GM23338 (cell line): ENCODE results near the gene PPL. TPM values are rescaled to one million over a fixed set of nuclear protein-coding genes. Genes with fewer than 3 reads are reported as not detected.

ENCODE experiments used
- ATAC-seq: fragments of 200-7000 bp; cut with Tn5 transposase; 3 replicates; pipeline ENCODE4 v1.9.1; 2020
- DNase-seq: peaks from one replicate; pipeline ENCODE4 v3.0.0-alpha.2; 2015; ENCODE audit warnings: low spot score
- H2AFZ ChIP-seq: fragments of 200-600 bp; sonication (generic); 2 replicates; pipeline ENCODE4 v1.8.0; 2016; ENCODE audit warnings: antibody characterized with exemption, mild to moderate bottlenecking, moderate library complexity
- H3F3A ChIP-seq: fragments of 200-600 bp; sonication (generic); replicated peaks from 2 replicates; pipeline ENCODE4 v1.8.0; 2017; ENCODE audit warnings: antibody characterized with exemption, mixed run types, low read depth
- H3K27ac ChIP-seq: fragments of 200-600 bp; sonication (generic); 2 replicates; pipeline ENCODE4 v1.6.1; 2016; ENCODE audit warnings: low read depth
- H3K27me3 ChIP-seq: fragments of 200-600 bp; sonication (generic); 2 replicates; pipeline ENCODE4 v1.8.0; 2016; ENCODE audit warnings: mild to moderate bottlenecking, mixed run types, moderate library complexity; ENCODE audit not compliant: insufficient read depth
- H3K36me3 ChIP-seq: fragments of 200-600 bp; sonication (generic); 2 replicates; pipeline ENCODE4 v1.8.0; 2016; ENCODE audit warnings: mild to moderate bottlenecking; ENCODE audit not compliant: insufficient read depth
- H3K4me1 ChIP-seq: fragments of 200-600 bp; sonication (generic); 2 replicates; pipeline ENCODE4 v1.8.0; 2016; ENCODE audit warnings: mild to moderate bottlenecking, moderate library complexity; ENCODE audit not compliant: insufficient read depth
- H3K4me2 ChIP-seq: fragments of 200-600 bp; sonication (generic); 2 replicates; pipeline ENCODE4 v1.7.1; 2017; ENCODE audit warnings: mixed run types
- H3K4me3 ChIP-seq: fragments of 200-600 bp; sonication (generic); 2 replicates; pipeline ENCODE4 v1.6.1; 2016; ENCODE audit warnings: mixed run types
- H3K79me2 ChIP-seq: fragments of 200-600 bp; sonication (generic); replicated peaks from 2 replicates; pipeline ENCODE4 v1.8.0; 2017; ENCODE audit warnings: mild to moderate bottlenecking; ENCODE audit not compliant: insufficient read depth
- H3K9me2 ChIP-seq: fragments of 200-600 bp; sonication (generic); 2 replicates; pipeline ENCODE4 v1.8.0; 2017; ENCODE audit not compliant: insufficient read depth
- H4K20me1 ChIP-seq: fragments of 200-600 bp; sonication (generic); replicated peaks from 2 replicates; pipeline ENCODE4 v1.8.0; 2017; ENCODE audit warnings: mild to moderate bottlenecking; ENCODE audit not compliant: insufficient read depth
- H3K27ac Mint-ChIP-seq: 2 replicates; pipeline ENCODE4 v1.8.0; 2020; ENCODE audit warnings: inconsistent platforms, mild to moderate bottlenecking, moderate library complexity, mixed read lengths
- H3K27me3 Mint-ChIP-seq: 3 replicates; pipeline ENCODE4 v1.8.0; 2022; ENCODE audit warnings: low read depth, mild to moderate bottlenecking, moderate library complexity, mixed read lengths, inconsistent platforms; ENCODE audit not compliant: insufficient read depth, poor library complexity
- H3K36me3 Mint-ChIP-seq: 3 replicates; pipeline ENCODE4 v1.8.0; 2021; ENCODE audit warnings: low read depth, mild to moderate bottlenecking, inconsistent platforms, moderate library complexity, mixed read lengths
- H3K4me1 Mint-ChIP-seq: 3 replicates; pipeline ENCODE4 v1.8.0; 2020; ENCODE audit warnings: mild to moderate bottlenecking, inconsistent platforms, mixed read lengths
- H3K4me3 Mint-ChIP-seq: 3 replicates; pipeline ENCODE4 v1.8.0; 2021; ENCODE audit warnings: moderate library complexity, mild to moderate bottlenecking, inconsistent platforms, mixed read lengths
- H3K9me3 Mint-ChIP-seq: 3 replicates; pipeline ENCODE4 v1.8.0; 2020; ENCODE audit warnings: moderate library complexity, mild to moderate bottlenecking, inconsistent platforms, mixed read lengths
- CREB1 ChIP-seq: fragments of 250-450 bp; sonication (Bioruptor Pico); IDR thresholded peaks from 2 replicates; pipeline ENCODE4 v1.5.0; 2020; ENCODE audit warnings: low read depth, mild to moderate bottlenecking, moderate library complexity
- EZH2 ChIP-seq: fragments of 200-600 bp; sonication (generic); IDR thresholded peaks from one replicate; pipeline ENCODE4 v1.8.0; 2017; ENCODE audit warnings: antibody characterized with exemption, mild to moderate bottlenecking, low read depth; ENCODE audit not compliant: unreplicated experiment
- EZH2phosphoT487 ChIP-seq: fragments of 200-600 bp; sonication (generic); IDR thresholded peaks from one replicate; pipeline ENCODE4 v1.8.1; 2018; ENCODE audit warnings: antibody characterized with exemption; ENCODE audit not compliant: unreplicated experiment
- JUNB ChIP-seq: IDR thresholded peaks from one replicate; pipeline ENCODE4 v1.6.1; 2016; ENCODE audit warnings: antibody characterized with exemption; ENCODE audit not compliant: unreplicated experiment
- NANOG ChIP-seq: IDR thresholded peaks from 2 replicates; pipeline ENCODE4 v1.6.1; 2016; ENCODE audit warnings: antibody characterized with exemption, borderline replicate concordance
- POLR2AphosphoS5 ChIP-seq: IDR thresholded peaks from 2 replicates; pipeline ENCODE4 v1.6.1; 2016; ENCODE audit warnings: antibody characterized with exemption, low read depth
- STAT1 ChIP-seq: IDR thresholded peaks from one replicate; pipeline ENCODE4 v1.6.1; 2016; ENCODE audit warnings: antibody characterized with exemption; ENCODE audit not compliant: unreplicated experiment
- ZNF114 ChIP-seq: fragments of 250-450 bp; sonication (Bioruptor Pico); IDR thresholded peaks from 2 replicates; pipeline ENCODE4 v1.5.0; 2020; ENCODE audit warnings: mild to moderate bottlenecking, moderate library complexity
- ZNF331 ChIP-seq: fragments of 250-450 bp; sonication (Bioruptor Pico); IDR thresholded peaks from 2 replicates; pipeline ENCODE4 v1.5.0; 2020; ENCODE audit warnings: low read depth, mild to moderate bottlenecking, moderate library complexity
- ZNF462 ChIP-seq: fragments of 250-450 bp; sonication (Bioruptor Pico); IDR thresholded peaks from 2 replicates; pipeline ENCODE4 v1.5.0; 2020; ENCODE audit warnings: mild to moderate bottlenecking, moderate library complexity
- polyA plus RNA-seq: library from polyadenylated mRNA; unstranded; fragments of >200 nt; fragmentation: Nextera tagmentation; extraction: Ambion mirVana; gene quantifications from 2 replicates; pipeline ENCODE4 v1.2.1, GENCODE V29; 2016
- total RNA-seq: library from RNA; depleted of rRNA; stranded (reverse); fragments of >200 nt; shearing (Covaris generic); gene quantifications from 2 replicates; pipeline ENCODE4 v1.2.3, GENCODE V29; 2014
- TF ChIP-seq, protein P1 (sequence below): IDR thresholded peaks from one replicate; pipeline ENCODE4 v1.6.1; 2018; ENCODE audit warnings: antibody characterized with exemption; ENCODE audit not compliant: unreplicated experiment
- TF ChIP-seq, protein P2 (sequence below): IDR thresholded peaks from 2 replicates; pipeline ENCODE4 v1.6.1; 2016; ENCODE audit warnings: antibody characterized with exemption
- TF ChIP-seq, protein P3 (sequence below), 2 experiments: fragments of 200-600 bp in 1 of 2; sonication (generic) in 1 of 2; conservative IDR thresholded peaks; 2 replicates each; pipeline versions ENCODE4 v1.5.1 to v1.6.1; 2016 to 2017; ENCODE audit warnings: antibody characterized with exemption in 2 of 2, low read depth in 2 of 2, mild to moderate bottlenecking in 2 of 2, moderate library complexity in 1 of 2

Gene PPL
- total and polyA plus RNA-seq, 2 experiments from 2014 or later = 10.6 to 31.7 TPM

- H3K36me3 ChIP-seq = no peaks in the 10 kb centered on the region
- peak overlapping the region; percentile 68 for H3K4me2 ChIP-seq
- Mint-ChIP-seq H3K9me3 (no peaks in the 10 kb centered on the region), H3K27me3 (peaks cover 19% of the 10 kb centered on the region), H3K36me3 (no peaks in the 10 kb centered on the region), H3K27ac (peak overlapping the region; percentile 64; the same call in 1 of the 2 replicates), H3K4me3 (peak overlapping the region; percentile 35; the same call in 1 of the 3 replicates), H3K4me1 (peaks cover 44% of the 10 kb centered on the region)
- H3K27me3 ChIP-seq = no peaks in the 10 kb centered on the region
- peak overlapping the region; percentile 93 for H2AFZ ChIP-seq
- H3K4me3 ChIP-seq = no peak overlapping the region
- H4K20me1 ChIP-seq = no peaks in the 10 kb centered on the region
- H3K27ac ChIP-seq = peak overlapping the region; percentile 90
- no peaks in the 10 kb centered on the region for H3K79me2 ChIP-seq
- peaks cover 34% of the 10 kb centered on the region for H3K4me1 ChIP-seq
- DNase-seq (peak; percentile 75), ATAC-seq (peak; percentile 62)
- H3K9me2 ChIP-seq = no peaks in the 10 kb centered on the region
- H3F3A ChIP-seq = peaks cover 17% of the 10 kb centered on the region
- TF ChIP-seq ZNF331 = no peak
- no peak for TF ChIP-seq EZH2
- TF ChIP-seq, protein P1, sequence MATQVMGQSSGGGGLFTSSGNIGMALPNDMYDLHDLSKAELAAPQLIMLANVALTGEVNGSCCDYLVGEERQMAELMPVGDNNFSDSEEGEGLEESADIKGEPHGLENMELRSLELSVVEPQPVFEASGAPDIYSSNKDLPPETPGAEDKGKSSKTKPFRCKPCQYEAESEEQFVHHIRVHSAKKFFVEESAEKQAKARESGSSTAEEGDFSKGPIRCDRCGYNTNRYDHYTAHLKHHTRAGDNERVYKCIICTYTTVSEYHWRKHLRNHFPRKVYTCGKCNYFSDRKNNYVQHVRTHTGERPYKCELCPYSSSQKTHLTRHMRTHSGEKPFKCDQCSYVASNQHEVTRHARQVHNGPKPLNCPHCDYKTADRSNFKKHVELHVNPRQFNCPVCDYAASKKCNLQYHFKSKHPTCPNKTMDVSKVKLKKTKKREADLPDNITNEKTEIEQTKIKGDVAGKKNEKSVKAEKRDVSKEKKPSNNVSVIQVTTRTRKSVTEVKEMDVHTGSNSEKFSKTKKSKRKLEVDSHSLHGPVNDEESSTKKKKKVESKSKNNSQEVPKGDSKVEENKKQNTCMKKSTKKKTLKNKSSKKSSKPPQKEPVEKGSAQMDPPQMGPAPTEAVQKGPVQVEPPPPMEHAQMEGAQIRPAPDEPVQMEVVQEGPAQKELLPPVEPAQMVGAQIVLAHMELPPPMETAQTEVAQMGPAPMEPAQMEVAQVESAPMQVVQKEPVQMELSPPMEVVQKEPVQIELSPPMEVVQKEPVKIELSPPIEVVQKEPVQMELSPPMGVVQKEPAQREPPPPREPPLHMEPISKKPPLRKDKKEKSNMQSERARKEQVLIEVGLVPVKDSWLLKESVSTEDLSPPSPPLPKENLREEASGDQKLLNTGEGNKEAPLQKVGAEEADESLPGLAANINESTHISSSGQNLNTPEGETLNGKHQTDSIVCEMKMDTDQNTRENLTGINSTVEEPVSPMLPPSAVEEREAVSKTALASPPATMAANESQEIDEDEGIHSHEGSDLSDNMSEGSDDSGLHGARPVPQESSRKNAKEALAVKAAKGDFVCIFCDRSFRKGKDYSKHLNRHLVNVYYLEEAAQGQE = no peak
- TF ChIP-seq, protein P2, sequence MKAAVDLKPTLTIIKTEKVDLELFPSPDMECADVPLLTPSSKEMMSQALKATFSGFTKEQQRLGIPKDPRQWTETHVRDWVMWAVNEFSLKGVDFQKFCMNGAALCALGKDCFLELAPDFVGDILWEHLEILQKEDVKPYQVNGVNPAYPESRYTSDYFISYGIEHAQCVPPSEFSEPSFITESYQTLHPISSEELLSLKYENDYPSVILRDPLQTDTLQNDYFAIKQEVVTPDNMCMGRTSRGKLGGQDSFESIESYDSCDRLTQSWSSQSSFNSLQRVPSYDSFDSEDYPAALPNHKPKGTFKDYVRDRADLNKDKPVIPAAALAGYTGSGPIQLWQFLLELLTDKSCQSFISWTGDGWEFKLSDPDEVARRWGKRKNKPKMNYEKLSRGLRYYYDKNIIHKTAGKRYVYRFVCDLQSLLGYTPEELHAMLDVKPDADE = no peak
- no peak for TF ChIP-seq EZH2phosphoT487
- TF ChIP-seq JUNB = no peak
- TF ChIP-seq, protein P3, sequence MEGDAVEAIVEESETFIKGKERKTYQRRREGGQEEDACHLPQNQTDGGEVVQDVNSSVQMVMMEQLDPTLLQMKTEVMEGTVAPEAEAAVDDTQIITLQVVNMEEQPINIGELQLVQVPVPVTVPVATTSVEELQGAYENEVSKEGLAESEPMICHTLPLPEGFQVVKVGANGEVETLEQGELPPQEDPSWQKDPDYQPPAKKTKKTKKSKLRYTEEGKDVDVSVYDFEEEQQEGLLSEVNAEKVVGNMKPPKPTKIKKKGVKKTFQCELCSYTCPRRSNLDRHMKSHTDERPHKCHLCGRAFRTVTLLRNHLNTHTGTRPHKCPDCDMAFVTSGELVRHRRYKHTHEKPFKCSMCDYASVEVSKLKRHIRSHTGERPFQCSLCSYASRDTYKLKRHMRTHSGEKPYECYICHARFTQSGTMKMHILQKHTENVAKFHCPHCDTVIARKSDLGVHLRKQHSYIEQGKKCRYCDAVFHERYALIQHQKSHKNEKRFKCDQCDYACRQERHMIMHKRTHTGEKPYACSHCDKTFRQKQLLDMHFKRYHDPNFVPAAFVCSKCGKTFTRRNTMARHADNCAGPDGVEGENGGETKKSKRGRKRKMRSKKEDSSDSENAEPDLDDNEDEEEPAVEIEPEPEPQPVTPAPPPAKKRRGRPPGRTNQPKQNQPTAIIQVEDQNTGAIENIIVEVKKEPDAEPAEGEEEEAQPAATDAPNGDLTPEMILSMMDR (conservative IDR thresholded peaks at IDR 0.05; ENCODE audit: low read depth in 2 of 2) = no peak
- TF ChIP-seq NANOG = no peak
- TF ChIP-seq CREB1 (CRISPR knock-in tag) = no peak
- no peak for TF ChIP-seq POLR2AphosphoS5
- TF ChIP-seq STAT1 = no peak
- TF ChIP-seq ZNF114 = no peak
- TF ChIP-seq ZNF462 (CRISPR knock-in tag) = no peak
Observed at GRCh38 chr16:4947722-4948503, 11.0 kb upstream of the PPL start.
